ENCODE data around the gene IFI35.
"Not testable (repeated sequence)": the region's sequence is repeated elsewhere in the genome, so short reads cannot be mapped to it uniquely, and the experiment has no call there.

IFI35 gene

DNA sequence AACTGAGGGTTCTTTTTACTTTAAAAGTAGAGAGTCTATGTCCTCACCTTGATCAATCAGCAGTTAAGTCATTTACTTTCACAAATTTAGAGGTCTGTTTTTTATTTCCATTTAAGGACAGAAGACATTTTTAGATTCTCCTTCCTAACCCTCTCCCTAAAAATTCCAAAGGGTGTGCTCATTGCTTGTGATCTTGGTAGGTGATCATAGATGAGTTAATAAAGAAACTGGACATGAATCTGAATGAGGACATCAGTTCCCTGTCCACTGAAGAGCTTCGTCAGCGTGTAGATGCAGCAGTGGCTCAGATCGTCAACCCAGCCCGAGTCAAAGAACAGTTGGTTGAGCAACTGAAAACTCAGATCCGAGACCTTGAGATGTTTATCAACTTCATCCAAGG, 17.4 kb upstream of the IFI35 start:
- no peak for TF ChIP-seq ZNF274 (IDR thresholded peaks at IDR 0.05; ENCODE audit: low read depth, low read length)
- no peak overlapping the region for H3K4me3 ChIP-seq (ENCODE audit: low read length)

- no peak overlapping the region for H3K4me3 ChIP-seq (ENCODE audit: low read length)
- no peak for TF ChIP-seq ZNF274 (IDR thresholded peaks at IDR 0.05; ENCODE audit: low read depth, low read length)
Measured at GRCh38 chr17:42989726-42990652, 16.6 kb upstream of the IFI35 start.

DNA sequence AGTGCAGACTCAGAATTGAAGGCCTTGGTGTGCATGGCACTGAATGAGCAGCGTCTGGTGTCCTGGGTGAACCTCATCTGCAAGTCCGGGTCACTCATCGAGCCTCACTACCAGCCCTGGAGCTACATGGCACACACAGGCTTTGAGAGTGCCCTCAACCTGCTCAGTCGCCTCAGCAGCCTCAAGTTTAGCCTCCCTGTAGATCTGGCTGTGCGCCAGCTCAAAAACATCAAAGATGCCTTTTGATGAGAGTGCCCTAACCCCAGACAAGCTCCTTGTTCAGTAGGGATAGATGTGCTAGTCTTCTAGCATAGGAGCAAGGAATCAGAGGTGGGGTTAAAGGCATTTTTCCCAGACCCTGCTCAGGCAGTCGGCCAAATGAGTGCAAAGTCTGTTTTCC, 15.1 kb upstream of the IFI35 start:
- no peak for TF ChIP-seq ZNF274 (IDR thresholded peaks at IDR 0.05; ENCODE audit: low read depth, low read length)
- no peak overlapping the region for H3K4me3 ChIP-seq (ENCODE audit: low read length)

DNA sequence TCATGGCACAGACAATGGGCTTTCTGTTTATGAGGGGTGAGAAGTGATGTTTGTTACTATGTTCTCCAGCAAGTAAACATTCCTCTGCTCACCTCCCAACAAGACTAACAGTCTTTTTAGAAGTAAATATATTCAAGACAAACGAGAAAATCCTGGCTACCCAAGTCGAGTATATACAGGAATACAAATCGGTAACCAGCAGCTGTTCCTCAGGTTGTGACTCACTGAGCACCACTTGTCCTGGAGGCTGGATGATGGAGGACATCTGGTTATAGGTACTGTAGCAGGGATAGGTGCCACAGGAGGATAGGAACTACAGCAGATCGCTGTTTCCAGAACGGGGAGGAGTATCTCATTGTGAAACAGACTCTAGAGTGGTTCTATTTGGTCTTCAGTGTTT, 13.7 kb upstream of the IFI35 start:
- TF ChIP-seq ZNF274 (IDR thresholded peaks at IDR 0.05; ENCODE audit: low read depth, low read length): no peak

GRCh38 chr17:42993913-42994312, 12.7 kb upstream of the IFI35 start:
- H3K4me3 ChIP-seq (ENCODE audit: low read length): not testable (repeated sequence)

More for the DNA sequence above, 13.7 kb upstream of the IFI35 start:
- H3K4me3 ChIP-seq (ENCODE audit: low read length): no peak overlapping the region

GRCh38 chr17:42997390-42997983, 9.1 kb upstream of the IFI35 start:
- no peak for TF ChIP-seq ZNF274 (IDR thresholded peaks at IDR 0.05; ENCODE audit: low read depth, low read length)

DNA sequence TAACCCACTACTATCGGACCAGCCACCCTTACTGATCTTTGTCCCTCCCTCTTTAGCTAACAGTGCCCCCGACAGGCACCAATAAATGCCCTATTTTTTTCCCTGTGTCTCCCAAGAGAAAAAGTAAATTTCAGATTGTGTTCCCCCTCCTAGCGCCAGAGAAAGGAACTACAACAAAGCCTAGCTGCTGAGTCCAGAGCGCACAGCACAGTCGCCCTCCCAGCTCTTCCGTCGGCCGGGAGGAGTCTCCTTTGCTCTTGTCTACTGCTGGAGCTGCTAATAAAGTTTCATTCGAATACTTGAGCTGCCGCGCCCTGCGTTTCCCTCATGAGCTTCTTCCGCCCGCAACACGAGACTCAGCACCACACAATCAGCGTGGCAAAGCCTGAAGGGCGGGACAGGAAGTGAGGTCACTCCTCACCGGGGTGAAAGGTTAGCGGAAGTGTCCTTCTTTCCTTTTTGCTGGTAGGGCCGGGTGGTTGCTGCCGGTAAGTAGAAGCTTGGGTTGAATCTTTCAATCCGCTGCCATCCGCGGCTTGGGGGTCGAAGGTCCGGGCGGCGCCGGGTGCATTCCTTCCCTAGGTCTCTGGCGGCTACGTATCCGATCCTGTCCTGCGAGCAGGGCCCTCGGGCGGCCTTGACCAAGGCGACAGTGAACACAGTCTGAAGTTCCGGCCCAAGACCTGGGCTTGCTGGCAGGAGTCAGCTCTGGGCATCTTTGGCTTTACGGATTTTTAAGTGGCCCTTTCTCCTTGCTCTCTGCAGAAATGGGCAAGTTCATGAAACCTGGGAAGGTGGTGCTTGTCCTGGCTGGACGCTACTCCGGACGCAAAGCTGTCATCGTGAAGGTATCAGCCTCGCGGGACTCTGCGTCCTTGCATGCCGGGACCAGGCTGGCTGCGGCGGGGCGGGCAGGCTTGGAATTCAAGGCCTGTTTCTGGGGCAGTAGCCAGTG, 8.3 kb upstream of the IFI35 start, which contains the start of gene RPL27:
RPL27 (plus strand) TSS at position 436 of the 955 bp plus-strand sequence; CDS start at position 768, 332 bp downstream.
- peak within 1 kb of the TSS; percentile 90 for H3K4me3 ChIP-seq (ENCODE audit: low read length)

More at GRCh38 chr17:42997390-42997983, 9.1 kb upstream of the IFI35 start:
- peak overlapping the region; percentile 1; the same call in 1 of the 2 replicates for H3K4me3 ChIP-seq (ENCODE audit: low read length)

GRCh38 chr17:42999003-42999525, 7.5 kb upstream of the IFI35 start:
- peak overlapping the region; percentile 90 for H3K4me3 ChIP-seq (ENCODE audit: low read length)
- TF ChIP-seq ZNF274 (IDR thresholded peaks at IDR 0.05; ENCODE audit: low read depth, low read length): no peak

More for the DNA sequence above, 8.3 kb upstream of the IFI35 start, which contains the start of gene RPL27:
- no peak for TF ChIP-seq ZNF274 (IDR thresholded peaks at IDR 0.05; ENCODE audit: low read depth, low read length)

DNA sequence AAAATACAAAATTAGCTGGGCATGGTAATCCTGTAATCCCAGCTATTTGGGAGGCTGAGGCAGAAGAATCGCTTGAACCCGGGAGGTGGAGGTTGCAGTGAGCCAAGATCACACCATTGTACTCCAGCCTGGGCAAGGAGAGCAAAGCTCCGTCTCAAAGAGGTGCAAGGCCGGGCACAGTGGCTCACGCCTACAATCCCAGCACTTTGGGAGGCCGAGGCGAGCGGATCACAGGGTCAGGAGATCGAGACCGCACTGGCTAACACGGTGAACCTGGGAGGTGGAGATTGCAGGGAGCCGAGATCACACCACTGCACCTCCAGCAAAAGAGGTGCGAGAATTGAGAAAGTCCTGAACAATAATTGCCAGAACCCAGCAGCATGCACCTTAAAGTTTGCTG, 5.7 kb upstream of the IFI35 start:
- H3K4me3 ChIP-seq (ENCODE audit: low read length): not testable (repeated sequence)

GRCh38 chr17:43003542-43004172, 2.9 kb upstream of the IFI35 start:
- H3K4me3 ChIP-seq (ENCODE audit: low read length): no peak overlapping the region
- no peak for TF ChIP-seq ZNF274 (IDR thresholded peaks at IDR 0.05; ENCODE audit: low read depth, low read length)

DNA sequence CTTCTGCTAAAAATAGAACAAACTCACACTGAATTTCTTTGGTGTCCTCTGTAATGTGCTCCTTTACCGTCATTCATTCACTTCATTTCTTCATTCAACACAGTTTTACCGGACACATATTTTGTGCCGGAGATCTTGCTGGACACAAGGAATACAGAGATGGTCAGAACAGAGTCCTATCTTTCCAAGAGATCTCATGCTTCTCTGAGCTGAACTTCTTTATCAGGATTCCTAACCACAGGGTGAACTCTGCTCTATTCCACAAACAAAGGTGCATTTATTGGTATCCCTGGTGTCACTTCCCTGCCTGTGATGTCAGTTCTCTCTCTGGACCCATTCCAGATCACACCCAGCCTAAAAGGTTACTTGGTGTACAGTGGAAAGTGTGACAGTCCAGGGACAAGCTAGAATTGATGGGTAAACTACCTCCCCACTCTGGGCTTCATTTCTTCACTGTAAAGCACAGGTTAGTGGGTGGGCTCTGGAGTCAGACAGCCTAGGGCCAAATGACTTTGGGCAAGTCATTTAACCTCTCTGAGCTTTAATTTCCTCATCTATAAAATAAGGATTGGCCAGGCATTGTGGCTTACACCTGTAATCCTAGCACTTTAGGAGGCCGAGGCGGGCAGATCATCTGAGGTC, 4.2 kb downstream of the IFI35 start:
- no peak overlapping the region for H3K4me3 ChIP-seq (ENCODE audit: low read length)
- TF ChIP-seq ZNF274 (IDR thresholded peaks at IDR 0.05; ENCODE audit: low read depth, low read length): no peak

DNA sequence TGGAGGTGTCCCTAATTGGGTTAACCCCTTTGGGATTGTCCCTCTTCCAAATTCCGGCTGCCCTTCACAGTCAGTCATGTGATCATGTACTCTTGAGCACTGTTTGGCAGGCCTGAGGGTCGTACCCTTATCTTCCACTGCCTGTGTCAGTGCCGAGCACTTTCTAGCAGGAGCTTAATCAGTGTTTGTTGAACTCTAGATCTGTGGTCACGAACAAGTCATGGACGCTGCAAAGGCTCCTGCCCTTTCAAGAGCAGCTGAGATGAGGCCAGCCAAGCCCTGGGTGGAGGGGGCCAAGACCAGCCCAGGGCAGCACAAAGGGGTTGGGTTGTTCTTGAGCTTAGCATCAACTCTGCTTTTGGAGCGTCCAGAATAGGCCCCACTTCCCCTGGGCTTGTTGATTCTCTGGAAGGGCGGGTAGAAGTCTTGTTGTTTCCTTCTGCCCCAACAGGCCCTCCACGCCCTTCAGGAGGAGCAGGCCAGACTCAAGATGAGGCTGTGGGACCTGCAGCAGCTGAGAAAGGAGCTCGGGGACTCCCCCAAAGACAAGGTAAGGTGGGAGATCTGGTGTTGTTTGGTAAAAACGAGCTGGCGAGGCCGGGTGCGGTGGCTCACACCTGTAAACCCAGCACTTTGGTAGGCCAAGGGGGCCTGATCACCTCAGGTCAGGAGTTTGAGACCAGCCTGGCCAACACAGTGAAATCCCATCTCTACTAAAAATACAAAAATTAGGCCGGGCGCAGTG, 5.3 kb downstream of the IFI35 start:
- H3K4me3 ChIP-seq (ENCODE audit: low read length): no peak overlapping the region
- TF ChIP-seq ZNF274 (IDR thresholded peaks at IDR 0.05; ENCODE audit: low read depth, low read length): no peak
